Measurements from ENCODE around the gene IL17RC.

DNA sequence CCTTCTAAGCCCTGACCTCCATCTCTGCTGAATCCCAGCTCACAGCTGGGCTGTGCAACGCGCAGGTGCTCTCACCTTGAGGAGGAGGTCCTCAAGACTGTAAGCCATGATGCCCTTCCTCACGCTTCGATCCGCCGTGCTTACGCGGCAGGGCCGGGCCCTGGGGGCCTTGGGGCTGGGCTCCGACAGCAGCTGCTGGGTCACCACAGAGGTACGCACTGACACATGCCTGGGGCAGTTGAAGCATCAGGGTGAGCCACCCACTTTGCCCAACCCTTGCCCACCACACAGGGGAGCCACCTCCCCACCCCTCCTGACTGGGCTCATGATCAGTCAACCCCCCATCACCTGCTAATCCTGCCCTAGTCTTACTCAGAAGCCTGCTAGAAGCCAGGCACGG, 39.9 kb upstream of the IL17RC start:
- TF ChIP-seq CTCF (IDR thresholded peaks at IDR 0.05 in 8 of 11, conservative IDR thresholded peaks at IDR 0.05 in 3 of 11) (no peak), POLR2AphosphoS5 (IDR thresholded peaks at IDR 0.05) (no peak)
